IMR-90 (cell line): ENCODE measurements around the gene HAO2. TPM values are rescaled to one million over a fixed set of nuclear protein-coding genes. Genes with fewer than 3 reads are reported as not detected.

Experiments
- ATAC-seq: fragments of 200-7000 bp; cut with Tn5 transposase; 2 replicates; pipeline ENCODE4 v1.9.1; 2020; ENCODE audit warnings: low read depth, mild to moderate bottlenecking, moderate library complexity
- BruUV-seq: library from RNA; stranded (reverse); fragments of 400-500 nt; replicated peaks from 2 replicates; lab custom pipeline; 2021; lab: Mats Ljungman, UMichigan
- CTCF ChIA-PET: fragments of 300-600 bp; formaldehyde crosslinking; extraction: SDS; loops from one replicate; lab custom pipeline; 2021; ENCODE audit warnings: antibody characterized with exemption; lab: Yijun Ruan, JAX
- POLR2A ChIA-PET: fragments of 300-600 bp; sonication (Branson Sonifier 250); formaldehyde crosslinking; loops from one replicate; lab custom pipeline; 2022; ENCODE audit warnings: antibody characterized with exemption; ENCODE audit not compliant: unreplicated experiment; lab: Charles Lee
- DNase-seq: peaks from one replicate; pipeline ENCODE4 v3.0.0; 2013
- H2AFZ ChIP-seq: replicated peaks from 2 replicates; pipeline ENCODE3; 2013; ENCODE audit warnings: low read length, mild to moderate bottlenecking; ENCODE audit not compliant: poor library complexity
- H2AK5ac ChIP-seq: 2 replicates; pipeline ENCODE4 v1.6.1; 2013; ENCODE audit warnings: low read depth, low read length, inconsistent platforms
- H2AK9ac ChIP-seq: replicated peaks from 2 replicates; pipeline ENCODE3; 2013; ENCODE audit warnings: mild to moderate bottlenecking, low read depth, low read length, moderate library complexity; ENCODE audit not compliant: poor library complexity
- H2BK120ac ChIP-seq: 2 replicates; pipeline ENCODE4 v1.6.1; 2013; ENCODE audit warnings: low read depth, low read length, inconsistent platforms
- H2BK15ac ChIP-seq: 3 replicates; pipeline ENCODE4 v1.6.1; 2013; ENCODE audit warnings: low read depth, low read length, inconsistent platforms
- H2BK20ac ChIP-seq: 2 replicates; pipeline ENCODE4 v1.6.1; 2013; ENCODE audit warnings: low read depth, mild to moderate bottlenecking, inconsistent platforms, low read length, moderate library complexity
- H2BK5ac ChIP-seq: 2 replicates; pipeline ENCODE4 v1.6.1; 2013; ENCODE audit warnings: mild to moderate bottlenecking, low read depth, low read length, inconsistent platforms; ENCODE audit not compliant: poor library complexity, severe bottlenecking
- H3K14ac ChIP-seq: replicated peaks from 2 replicates; pipeline ENCODE4 v1.6.1; 2013; ENCODE audit warnings: low read depth, low read length, inconsistent platforms
- H3K18ac ChIP-seq: 2 replicates; pipeline ENCODE4 v1.6.1; 2013; ENCODE audit warnings: low read depth, low read length, control low read depth
- H3K23ac ChIP-seq: 2 replicates; pipeline ENCODE4 v1.6.1; 2013; ENCODE audit warnings: low read depth, low read length, inconsistent platforms
- H3K27ac ChIP-seq: 2 replicates; pipeline ENCODE4 v1.5.1; 2013; ENCODE audit warnings: mild to moderate bottlenecking, control low read depth, low read length; ENCODE audit not compliant: insufficient read depth
- H3K27me3 ChIP-seq: 2 replicates; pipeline ENCODE4 v1.6.1; 2013; ENCODE audit warnings: low read length; ENCODE audit not compliant: control insufficient read depth, insufficient read depth
- H3K36me3 ChIP-seq: 2 replicates; pipeline ENCODE4 v1.6.1; 2013; ENCODE audit warnings: low read length, mixed read lengths; ENCODE audit not compliant: control insufficient read depth, insufficient read depth
- H3K4ac ChIP-seq: 2 replicates; pipeline ENCODE4 v1.6.1; 2013; ENCODE audit warnings: low read depth, low read length, inconsistent platforms
- H3K4me1 ChIP-seq: 2 replicates; pipeline ENCODE4 v1.6.1; 2013; ENCODE audit warnings: low read length, mixed read lengths; ENCODE audit not compliant: control insufficient read depth, insufficient read depth
- H3K4me2 ChIP-seq: 2 replicates; pipeline ENCODE4 v1.6.1; 2013; ENCODE audit warnings: low read depth, mild to moderate bottlenecking, control low read depth, low read length, moderate library complexity
- H3K4me3 ChIP-seq: 2 replicates; pipeline ENCODE4 v1.5.1; 2013; ENCODE audit warnings: low read depth, mild to moderate bottlenecking, control low read depth, low read length, moderate library complexity; ENCODE audit not compliant: insufficient read depth
- H3K56ac ChIP-seq: 2 replicates; pipeline ENCODE4 v1.6.1; 2013; ENCODE audit warnings: low read length, inconsistent platforms; ENCODE audit not compliant: insufficient read depth; ENCODE audit errors: extremely low read depth
- H3K79me1 ChIP-seq, 2 experiments: 2 replicates each; pipeline ENCODE4 v1.6.1; 2013; ENCODE audit warnings: low read length in 2 of 2, inconsistent platforms in 1 of 2, low read depth in 1 of 2
- H3K9ac ChIP-seq: 2 replicates; pipeline ENCODE4 v1.6.1; 2013; ENCODE audit warnings: low read depth, low read length, control low read depth
- H3K9me1 ChIP-seq: 2 replicates; pipeline ENCODE4 v1.6.1; 2013; ENCODE audit warnings: low read length, inconsistent platforms; ENCODE audit not compliant: insufficient read depth
- H3K9me3 ChIP-seq: 2 replicates; pipeline ENCODE4 v1.6.1; 2013; ENCODE audit warnings: low read length; ENCODE audit not compliant: control insufficient read depth, insufficient read depth
- H4K20me1 ChIP-seq: 2 replicates; pipeline ENCODE4 v1.6.1; 2013; ENCODE audit warnings: low read length, inconsistent platforms; ENCODE audit not compliant: insufficient read depth
- H4K5ac ChIP-seq: 2 replicates; pipeline ENCODE4 v1.6.1; 2013; ENCODE audit warnings: mild to moderate bottlenecking, low read depth, low read length, control low read depth
- H4K8ac ChIP-seq, 2 experiments: 2 replicates each; pipeline ENCODE4 v1.6.1; 2013; ENCODE audit warnings: low read depth in 2 of 2, low read length in 2 of 2, control low read depth in 1 of 2, inconsistent platforms in 1 of 2
- H4K91ac ChIP-seq: 2 replicates; pipeline ENCODE4 v1.6.1; 2013; ENCODE audit warnings: low read depth, low read length, inconsistent platforms; ENCODE audit not compliant: insufficient read depth
- BHLHE40 ChIP-seq: fragments of 150-350 bp; IDR thresholded peaks from 2 replicates; pipeline ENCODE4 v1.6.1; 2016; ENCODE audit warnings: mild to moderate bottlenecking, low read depth, low read length
- CEBPB ChIP-seq: IDR thresholded peaks from 2 replicates; pipeline ENCODE4 v1.6.1; 2012; ENCODE audit warnings: low read depth, low read length, improper control_type of control experiment
- CHD1 ChIP-seq: IDR thresholded peaks from 2 replicates; pipeline ENCODE4 v1.6.1; 2012; ENCODE audit warnings: low read depth, low read length, improper control_type of control experiment
- FOS ChIP-seq: fragments of 150-350 bp; IDR thresholded peaks from 2 replicates; pipeline ENCODE4 v1.6.1; 2016; ENCODE audit warnings: low read depth, low read length
- MAFK ChIP-seq: IDR thresholded peaks from 2 replicates; pipeline ENCODE4 v1.6.1; 2012; ENCODE audit warnings: low read depth, low read length, improper control_type of control experiment
- MAZ ChIP-seq: IDR thresholded peaks from 2 replicates; pipeline ENCODE4 v1.6.1; 2012; ENCODE audit warnings: low read depth, mild to moderate bottlenecking, low read length, improper control_type of control experiment, moderate library complexity, borderline replicate concordance
- MXI1 ChIP-seq: IDR thresholded peaks from 2 replicates; pipeline ENCODE4 v1.6.1; 2012; ENCODE audit warnings: low read depth, mild to moderate bottlenecking, low read length, moderate library complexity, borderline replicate concordance
- NFE2L2 ChIP-seq: fragments of 150-350 bp; IDR thresholded peaks from 2 replicates; pipeline ENCODE4 v1.6.1; 2016; ENCODE audit warnings: low read depth, mild to moderate bottlenecking, low read length
- POLR2A ChIP-seq: IDR thresholded peaks from 2 replicates; pipeline ENCODE4 v1.6.1; 2012; ENCODE audit warnings: mild to moderate bottlenecking, low read depth, low read length
- RAD21 ChIP-seq: IDR thresholded peaks from 2 replicates; pipeline ENCODE4 v1.6.1; 2012; ENCODE audit warnings: low read length, improper control_type of control experiment
- RCOR1 ChIP-seq: IDR thresholded peaks from 2 replicates; pipeline ENCODE4 v1.6.1; 2012; ENCODE audit warnings: mild to moderate bottlenecking, low read length, improper control_type of control experiment; ENCODE audit not compliant: insufficient replicate concordance
- RFX5 ChIP-seq: IDR thresholded peaks from 2 replicates; pipeline ENCODE4 v1.8.0; 2012; ENCODE audit warnings: low read depth, mild to moderate bottlenecking, low read length, moderate library complexity
- SMC3 ChIP-seq: fragments of 150-350 bp; IDR thresholded peaks from 2 replicates; pipeline ENCODE4 v1.6.1; 2016; ENCODE audit warnings: low read depth, mild to moderate bottlenecking, antibody characterized with exemption, low read length, moderate library complexity
- WGBS, 2 experiments: methylation state at CpG; one replicate each; pipeline versions ENCODE4 v1.1.5 to v1.1.7; 2013; ENCODE audit warnings: missing lambda C conversion rate in 2 of 2; ENCODE audit not compliant: insufficient read length in 1 of 2; ENCODE audit errors: extremely low coverage in 2 of 2; 5-methylcytosine and 5-hydroxymethylcytosine counted together
- dilution Hi-C: fragments of 300-500 bp; cut with HindIII; formaldehyde crosslinking; loops from one replicate; pipeline ENCODE4 v1.14.3; 2018; ENCODE audit warnings: low sequenced_read_pairs; ENCODE audit not compliant: unreplicated experiment
- in situ Hi-C: fragments of 300-500 bp; cut with MboI; formaldehyde crosslinking; loops from 3 replicates; pipeline ENCODE4 v1.14.3; 2019; ENCODE audit warnings: low sequenced_read_pairs, inconsistent platforms, mixed read lengths
- intact Hi-C: fragments of 100-400 bp; cut with micrococcal nuclease; formaldehyde crosslinking; loops from 2 replicates; pipeline ENCODE4 v1.10.0; 2022
- polyA plus RNA-seq, 3 experiments: library from polyadenylated mRNA; depleted of rRNA; stranded (reverse); fragments of >200 nt; gene quantifications; 2 replicates each; pipeline ENCODE4 v1.2.3, GENCODE V29; 2012; ENCODE audit warnings: low replicate concordance in 1 of 3
- total RNA-seq: library from RNA; depleted of rRNA; stranded (reverse); fragments of >200 nt; gene quantifications from 2 replicates; pipeline ENCODE4 v1.2.3, GENCODE V29; 2012
- TF ChIP-seq, protein P1 (sequence below): conservative IDR thresholded peaks from 2 replicates; pipeline ENCODE4 v1.5.1; 2012; ENCODE audit warnings: mild to moderate bottlenecking, low read depth, low read length, improper control_type of control experiment
- TF ChIP-seq, protein P2 (sequence below): fragments of 150-350 bp; IDR thresholded peaks from 2 replicates; pipeline ENCODE4 v1.6.1; 2016; ENCODE audit warnings: low read depth, mild to moderate bottlenecking, low read length, moderate library complexity, borderline replicate concordance
- TF ChIP-seq, protein P3 (sequence below): fragments of 150-350 bp; IDR thresholded peaks from 2 replicates; pipeline ENCODE4 v1.6.1; 2017; ENCODE audit warnings: mild to moderate bottlenecking, antibody characterized with exemption, low read length, low read depth

HAO2 gene
- total and polyA plus RNA-seq, 2 of the 4 experiments (the other 2 are of a cell fraction), result not detected

DNA sequence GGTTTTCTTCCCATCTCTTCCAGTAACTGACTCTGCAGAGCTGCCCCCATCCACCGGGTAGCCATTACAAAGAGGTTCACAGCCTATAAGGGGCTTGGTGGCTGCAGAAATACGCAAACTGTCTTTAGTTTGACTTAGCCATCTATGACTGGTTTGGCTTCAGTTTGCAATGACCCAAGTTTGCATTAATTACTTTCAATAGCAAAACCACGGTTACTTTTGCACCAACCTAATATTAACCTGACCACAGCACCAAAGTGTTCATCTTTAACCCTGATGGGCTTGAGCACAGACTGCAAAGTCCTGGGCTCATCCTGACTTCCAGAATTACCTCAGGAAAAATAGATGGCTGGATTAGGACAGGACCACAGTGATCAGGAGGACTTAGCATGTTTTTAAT is 2.2 kb upstream of the HAO2 start:
- dilution Hi-C loops (no loop called here), in situ Hi-C loops (loop anchor here (10.0 to 25.0 kb wide), 2 partner anchors 92 to 1204 kb away; no protein-coding TSS in a partner anchor), intact Hi-C loops (loop anchor here (5.0 kb wide), 1 partner anchor 224 kb away; the partner anchor contains the start of gene WARS2)
- Histone ChIP-seq H2AK9ac (no peak overlapping the region), H2BK5ac (no peak overlapping the region), H4K8ac (no peak overlapping the region), H3K23ac (no peak overlapping the region), H3K79me1 (no peaks in the 10 kb centered on the region), H3K9ac (no peak overlapping the region), H3K27me3 (peaks cover 8% of the 10 kb centered on the region), H3K9me1 (no peaks in the 10 kb centered on the region), H3K4me1 (no peaks in the 10 kb centered on the region), H3K18ac (no peak overlapping the region), H3K4me3 (no peak overlapping the region), H3K4me2 (no peak overlapping the region), H4K5ac (no peak overlapping the region), H4K20me1 (no peaks in the 10 kb centered on the region), H2BK15ac (no peak overlapping the region), H3K14ac (no peak overlapping the region), H2BK120ac (no peak overlapping the region), H3K4ac (no peak overlapping the region), H4K91ac (no peak overlapping the region), H3K9me3 (no peaks in the 10 kb centered on the region), H3K27ac (no peak overlapping the region), H2BK20ac (no peak overlapping the region), H3K56ac (no peak overlapping the region), H3K36me3 (no peaks in the 10 kb centered on the region), H2AK5ac (no peak overlapping the region), H2AFZ (no peak overlapping the region)
- 42% methylated on average over 2 of the region's 3 CpGs; no CpG with 5 or more reads in 1 of the 2 experiments for WGBS, 2 experiments
- POLR2A ChIA-PET, result no interaction called here
- no peak for DNase-seq
- ATAC-seq, result no peak
- TF ChIP-seq MAZ (no peak), CEBPB (no peak), SMC3 (no peak), RAD21 (no peak), RCOR1 (no peak), NFE2L2 (no peak), RFX5 (no peak), POLR2A (no peak), CHD1 (no peak), MAFK (no peak), BHLHE40 (no peak), MXI1 (no peak), FOS (no peak)
- TF ChIP-seq, protein P1, sequence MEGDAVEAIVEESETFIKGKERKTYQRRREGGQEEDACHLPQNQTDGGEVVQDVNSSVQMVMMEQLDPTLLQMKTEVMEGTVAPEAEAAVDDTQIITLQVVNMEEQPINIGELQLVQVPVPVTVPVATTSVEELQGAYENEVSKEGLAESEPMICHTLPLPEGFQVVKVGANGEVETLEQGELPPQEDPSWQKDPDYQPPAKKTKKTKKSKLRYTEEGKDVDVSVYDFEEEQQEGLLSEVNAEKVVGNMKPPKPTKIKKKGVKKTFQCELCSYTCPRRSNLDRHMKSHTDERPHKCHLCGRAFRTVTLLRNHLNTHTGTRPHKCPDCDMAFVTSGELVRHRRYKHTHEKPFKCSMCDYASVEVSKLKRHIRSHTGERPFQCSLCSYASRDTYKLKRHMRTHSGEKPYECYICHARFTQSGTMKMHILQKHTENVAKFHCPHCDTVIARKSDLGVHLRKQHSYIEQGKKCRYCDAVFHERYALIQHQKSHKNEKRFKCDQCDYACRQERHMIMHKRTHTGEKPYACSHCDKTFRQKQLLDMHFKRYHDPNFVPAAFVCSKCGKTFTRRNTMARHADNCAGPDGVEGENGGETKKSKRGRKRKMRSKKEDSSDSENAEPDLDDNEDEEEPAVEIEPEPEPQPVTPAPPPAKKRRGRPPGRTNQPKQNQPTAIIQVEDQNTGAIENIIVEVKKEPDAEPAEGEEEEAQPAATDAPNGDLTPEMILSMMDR, result no peak
- TF ChIP-seq, protein P2, sequence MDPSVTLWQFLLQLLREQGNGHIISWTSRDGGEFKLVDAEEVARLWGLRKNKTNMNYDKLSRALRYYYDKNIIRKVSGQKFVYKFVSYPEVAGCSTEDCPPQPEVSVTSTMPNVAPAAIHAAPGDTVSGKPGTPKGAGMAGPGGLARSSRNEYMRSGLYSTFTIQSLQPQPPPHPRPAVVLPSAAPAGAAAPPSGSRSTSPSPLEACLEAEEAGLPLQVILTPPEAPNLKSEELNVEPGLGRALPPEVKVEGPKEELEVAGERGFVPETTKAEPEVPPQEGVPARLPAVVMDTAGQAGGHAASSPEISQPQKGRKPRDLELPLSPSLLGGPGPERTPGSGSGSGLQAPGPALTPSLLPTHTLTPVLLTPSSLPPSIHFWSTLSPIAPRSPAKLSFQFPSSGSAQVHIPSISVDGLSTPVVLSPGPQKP, result no peak
- TF ChIP-seq, protein P3, sequence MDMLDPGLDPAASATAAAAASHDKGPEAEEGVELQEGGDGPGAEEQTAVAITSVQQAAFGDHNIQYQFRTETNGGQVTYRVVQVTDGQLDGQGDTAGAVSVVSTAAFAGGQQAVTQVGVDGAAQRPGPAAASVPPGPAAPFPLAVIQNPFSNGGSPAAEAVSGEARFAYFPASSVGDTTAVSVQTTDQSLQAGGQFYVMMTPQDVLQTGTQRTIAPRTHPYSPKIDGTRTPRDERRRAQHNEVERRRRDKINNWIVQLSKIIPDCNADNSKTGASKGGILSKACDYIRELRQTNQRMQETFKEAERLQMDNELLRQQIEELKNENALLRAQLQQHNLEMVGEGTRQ, result no peak
- CTCF ChIA-PET, result no interaction called here
- no TSS peak for BruUV-seq
